ENCODE data around the gene TFF3.
"Not testable (repeated sequence)": the region's sequence is repeated elsewhere in the genome, so short reads cannot be mapped to it uniquely, and the experiment has no call there.

The TFF3 gene

GRCh38 chr21:42304556-42305454 is 10.4 kb downstream of the TFF3 start:
- no peak for DNase-seq (ENCODE audit: low read depth)

GRCh38 chr21:42303443-42303842 is 11.8 kb downstream of the TFF3 start:
- no peak for DNase-seq (ENCODE audit: low read depth)

DNA sequence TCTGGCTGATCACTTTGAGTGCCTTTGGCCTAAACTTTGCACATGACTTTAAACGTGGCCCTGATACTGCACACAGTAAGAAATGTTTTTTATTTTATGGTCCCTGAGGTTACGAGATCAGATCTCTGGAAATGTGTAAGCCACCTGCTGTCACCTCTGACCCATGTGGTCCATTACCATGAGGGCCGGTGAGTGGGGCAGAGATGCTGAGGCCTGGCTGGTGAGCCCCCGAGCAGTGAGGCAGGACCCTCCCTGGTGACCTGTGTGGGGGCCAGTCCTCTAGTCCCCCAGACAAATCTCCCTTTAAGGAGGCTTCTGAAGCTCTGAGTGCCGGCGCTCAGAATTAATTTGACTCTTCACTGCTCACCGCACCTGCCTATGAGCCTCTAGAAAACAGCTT is 12.4 kb downstream of the TFF3 start:
- DNase-seq (ENCODE audit: low read depth), result no peak

DNA sequence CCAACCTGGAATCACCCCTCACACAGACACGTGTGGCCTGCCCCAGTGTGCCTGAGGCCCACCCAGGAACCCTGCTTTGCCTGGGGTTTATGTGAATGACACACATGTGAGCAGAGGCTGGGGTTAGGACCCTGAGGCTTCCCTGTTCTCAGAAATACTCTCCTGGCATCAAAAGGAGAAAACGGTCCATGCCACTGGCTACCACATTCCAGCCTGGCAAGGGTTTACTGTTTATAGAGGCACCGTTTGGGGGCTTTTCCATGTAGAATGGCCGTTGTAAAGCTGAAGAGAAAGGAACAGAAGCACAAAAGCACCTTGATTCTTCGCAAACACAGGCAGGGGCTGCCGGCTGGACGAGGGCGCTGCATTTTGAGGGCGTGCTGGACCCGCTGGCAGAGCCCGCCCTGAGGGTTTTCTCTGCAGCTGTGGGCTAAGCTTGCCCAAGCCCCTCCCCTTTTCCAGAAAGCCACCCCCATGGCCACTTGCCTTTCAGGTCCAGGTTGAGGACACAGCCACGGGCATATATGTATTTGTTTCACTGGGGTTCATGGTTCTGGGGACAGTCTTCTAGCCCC is 13.0 kb downstream of the TFF3 start:
- DNase-seq (ENCODE audit: low read depth), result no peak

DNA sequence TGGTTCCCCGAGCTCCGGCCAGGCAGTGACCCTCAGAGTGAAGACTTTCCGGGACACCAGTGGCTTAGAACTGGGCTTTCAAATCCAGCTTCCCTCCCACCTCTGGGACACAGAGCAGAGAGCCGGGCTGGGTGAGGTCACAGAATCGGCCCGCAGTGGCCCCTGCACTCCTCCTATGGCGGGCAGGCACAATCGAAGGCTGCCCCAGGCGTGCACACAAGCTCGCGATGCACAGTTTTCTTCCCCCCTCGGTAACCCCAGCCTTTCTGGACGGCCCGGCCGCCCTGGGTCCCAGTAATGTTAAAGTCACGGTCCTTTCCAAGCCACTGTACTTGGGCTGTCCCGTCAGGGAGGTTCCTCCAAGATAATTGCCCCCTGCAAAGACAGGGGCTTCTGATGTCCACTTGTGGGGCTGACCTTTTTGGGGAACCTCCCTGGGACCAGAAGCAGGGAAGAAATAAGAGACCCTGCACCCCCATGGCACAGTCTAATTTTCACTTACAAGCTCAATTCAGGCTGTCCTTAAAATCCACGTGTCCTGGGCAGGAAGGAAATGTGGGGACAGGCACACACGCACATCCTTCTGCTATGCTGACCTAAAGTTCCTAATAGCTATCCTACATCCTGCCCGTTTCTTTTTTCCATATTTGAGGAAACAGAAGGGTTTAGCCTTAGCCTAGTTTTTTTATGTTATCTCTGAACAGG is 13.7 kb downstream of the TFF3 start:
- no peak for DNase-seq (ENCODE audit: low read depth)

DNA sequence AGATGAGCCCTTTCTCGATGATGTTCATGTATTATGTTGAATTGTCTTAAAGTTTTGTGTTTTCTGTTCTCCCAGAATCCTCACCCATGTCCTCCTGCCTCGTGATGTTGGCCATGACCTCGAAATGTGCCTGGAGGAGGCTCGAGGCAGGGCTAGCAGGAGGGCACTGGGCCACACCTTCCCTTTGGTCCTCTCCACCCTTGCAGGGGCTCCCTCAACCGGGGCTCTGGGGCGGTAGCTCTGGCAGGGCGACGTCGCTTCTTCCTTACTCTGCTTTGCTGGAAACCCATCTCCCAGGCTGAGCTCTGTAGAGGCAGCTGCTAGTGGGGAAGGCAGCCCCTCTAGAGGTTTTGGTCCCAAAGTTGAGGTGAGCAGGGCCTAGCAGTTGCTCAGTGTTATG is 14.3 kb downstream of the TFF3 start:
- no peak for DNase-seq (ENCODE audit: low read depth)

DNA sequence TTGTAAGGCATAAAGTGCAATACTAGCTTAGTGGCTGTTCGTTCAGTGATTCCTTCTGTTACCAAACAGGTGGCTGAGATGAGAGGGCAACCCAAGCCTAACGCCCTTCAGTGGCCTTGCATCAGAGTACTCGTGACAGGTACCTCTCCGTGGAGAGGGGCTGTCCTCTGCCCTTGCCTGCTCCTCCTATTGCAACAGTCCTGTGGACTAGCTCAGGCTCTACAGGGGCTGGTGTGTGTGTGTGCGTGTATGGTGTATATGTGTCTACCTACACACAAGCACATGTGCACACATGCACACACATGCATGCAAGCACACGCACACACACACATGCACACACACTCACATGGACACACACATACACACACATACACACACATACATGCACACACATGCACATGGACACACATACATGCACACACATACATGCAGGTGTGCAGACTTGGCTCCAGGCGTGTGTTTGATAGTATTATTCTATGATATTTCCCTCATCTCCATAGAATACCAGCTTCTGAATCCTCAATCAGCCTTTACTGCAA is 15.1 kb downstream of the TFF3 start:
- DNase-seq (ENCODE audit: low read depth), result no peak

DNA sequence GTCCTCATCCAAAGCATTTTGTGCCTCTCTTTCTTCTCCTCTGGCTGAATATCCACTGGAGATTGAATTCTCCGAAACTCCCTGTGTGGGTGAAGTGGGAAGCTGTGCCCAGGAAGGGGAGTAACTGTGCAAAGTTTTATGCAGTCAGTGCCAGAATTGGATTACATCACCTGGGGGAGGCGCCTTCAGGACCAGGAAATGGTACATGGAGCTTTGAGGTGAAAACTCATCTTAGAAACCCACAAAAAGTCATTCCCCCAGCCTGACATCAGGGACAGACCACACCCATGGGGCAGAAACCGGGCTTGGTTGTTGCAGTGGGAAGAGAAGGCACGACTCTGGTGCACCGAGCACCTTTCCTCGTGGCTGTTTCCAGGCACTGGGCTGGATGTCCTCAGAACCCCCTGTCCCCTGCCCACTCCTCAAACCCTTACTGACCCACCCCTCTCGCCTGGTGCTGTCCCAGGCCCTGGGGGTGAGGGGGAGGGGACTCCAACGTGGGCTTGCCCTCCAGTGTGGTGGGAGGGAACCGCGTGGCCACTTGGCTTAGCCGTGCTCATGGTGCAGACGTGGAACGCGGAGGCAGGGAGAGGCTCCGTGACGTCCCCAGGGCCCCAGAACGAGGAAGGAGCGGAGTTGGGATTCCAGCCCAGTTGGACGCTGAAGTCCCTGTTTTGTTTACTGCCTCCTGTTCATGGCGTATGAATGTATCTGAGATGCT is 15.7 kb downstream of the TFF3 start:
- DNase-seq (ENCODE audit: low read depth), result no peak

GRCh38 chr21:42298657-42299056 is 16.6 kb downstream of the TFF3 start:
- no peak for DNase-seq (ENCODE audit: low read depth)

DNA sequence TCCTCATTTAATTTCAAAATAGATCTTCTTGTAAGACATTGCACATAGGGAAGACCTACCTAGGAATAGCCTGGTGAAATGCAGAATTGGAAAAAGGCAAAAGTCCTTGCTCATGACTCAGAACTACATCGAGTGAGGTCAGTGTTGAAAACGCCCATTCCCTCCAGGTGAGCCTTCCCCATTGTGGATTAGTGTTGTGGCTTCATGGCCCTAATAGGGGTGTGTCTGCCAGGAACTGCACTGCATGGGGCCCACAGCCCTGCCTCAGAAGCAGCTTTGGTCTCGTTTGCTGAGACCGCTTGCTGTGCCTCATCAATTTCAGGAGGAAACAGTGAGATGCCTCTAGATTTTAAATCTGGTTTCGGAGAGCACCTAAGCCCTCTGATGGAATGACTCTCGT is 17.0 kb downstream of the TFF3 start:
- no peak for DNase-seq (ENCODE audit: low read depth)

GRCh38 chr21:42297377-42297776 is 17.8 kb downstream of the TFF3 start:
- no peak for DNase-seq (ENCODE audit: low read depth)

DNA sequence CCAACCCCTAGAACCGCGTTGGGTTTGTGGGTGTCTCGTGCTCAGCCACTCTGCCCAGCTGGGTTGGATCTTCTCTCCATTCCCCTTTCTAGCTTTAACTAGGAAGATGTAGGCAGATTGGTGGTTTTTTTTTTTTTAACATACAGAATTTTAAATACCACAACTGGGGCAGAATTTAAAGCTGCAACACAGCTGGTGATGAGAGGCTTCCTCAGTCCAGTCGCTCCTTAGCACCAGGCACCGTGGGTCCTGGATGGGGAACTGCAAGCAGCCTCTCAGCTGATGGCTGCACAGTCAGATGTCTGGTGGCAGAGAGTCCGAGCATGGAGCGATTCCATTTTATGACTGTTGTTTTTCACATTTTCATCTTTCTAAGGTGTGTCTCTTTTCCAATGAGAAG is 18.7 kb downstream of the TFF3 start:
- no peak for DNase-seq (ENCODE audit: low read depth)

- DNase-seq (ENCODE audit: low read depth), result no peak
These were observed 19.4 kb downstream of the TFF3 start for GRCh38 chr21:42295845-42296244.

- DNase-seq (ENCODE audit: low read depth), result no peak
These were observed 20.8 kb downstream of the TFF3 start for GRCh38 chr21:42294273-42294880.

- no peak for DNase-seq (ENCODE audit: low read depth)
These were observed 21.4 kb downstream of the TFF3 start for GRCh38 chr21:42293649-42294272.

DNA sequence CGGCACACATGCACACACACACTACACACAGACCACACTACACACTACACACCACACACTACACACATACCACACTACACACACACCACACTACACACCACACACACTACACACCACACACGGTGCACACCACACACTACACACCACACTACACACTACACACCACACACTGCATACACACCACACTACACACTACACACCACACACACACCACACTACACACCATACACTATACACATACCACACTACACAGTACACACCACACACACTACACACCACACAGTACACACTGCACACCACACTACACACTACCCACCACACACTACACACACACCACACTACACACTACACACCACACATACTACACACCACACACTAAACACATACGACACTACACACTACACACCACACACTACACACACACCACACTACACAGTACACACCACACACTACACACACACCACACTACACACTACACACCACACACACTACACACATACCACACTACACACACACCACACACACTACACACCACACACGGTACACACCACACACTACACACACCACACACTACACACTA is 22.6 kb downstream of the TFF3 start:
- not testable (repeated sequence) for DNase-seq (ENCODE audit: low read depth)

DNA sequence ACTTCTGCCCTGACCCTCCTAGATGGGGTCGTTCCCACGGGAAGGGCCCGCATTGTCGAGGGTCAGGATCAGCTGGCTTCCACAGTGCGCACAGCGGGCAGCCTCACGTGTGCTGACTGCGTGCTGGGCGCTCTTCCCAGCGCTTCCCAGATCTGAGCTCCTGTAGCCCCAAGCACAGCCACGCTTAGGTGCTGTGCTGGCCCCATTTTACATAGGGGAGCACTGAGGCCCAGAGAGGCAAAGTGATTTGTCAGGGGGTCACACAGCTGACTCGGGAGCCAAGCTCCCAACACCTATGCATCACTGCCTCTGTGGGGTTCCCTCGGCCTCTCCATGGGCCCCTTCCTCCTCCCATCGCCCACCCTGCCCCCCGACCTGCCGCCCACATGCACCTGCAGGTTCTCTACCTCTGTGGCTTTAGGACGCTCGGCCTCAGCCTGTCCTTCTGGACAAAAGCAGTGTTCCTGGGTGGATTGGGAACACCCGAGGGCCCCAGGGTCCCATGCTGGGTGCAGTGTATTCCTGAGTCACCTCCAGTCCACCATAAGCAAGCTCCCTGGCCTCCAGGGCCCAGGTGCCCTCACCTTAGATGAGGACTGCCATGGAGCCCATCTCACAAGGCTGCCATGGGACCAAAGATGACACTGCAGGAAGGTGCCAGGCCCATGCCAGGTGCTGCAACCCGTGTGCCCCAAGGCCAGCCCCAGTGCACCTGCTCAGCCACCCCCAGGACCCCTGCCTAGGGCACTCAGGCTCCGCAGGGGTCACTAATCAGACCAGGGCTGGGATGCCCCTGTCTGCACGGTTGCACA is 23.3 kb downstream of the TFF3 start:
- no peak for DNase-seq (ENCODE audit: low read depth)

DNA sequence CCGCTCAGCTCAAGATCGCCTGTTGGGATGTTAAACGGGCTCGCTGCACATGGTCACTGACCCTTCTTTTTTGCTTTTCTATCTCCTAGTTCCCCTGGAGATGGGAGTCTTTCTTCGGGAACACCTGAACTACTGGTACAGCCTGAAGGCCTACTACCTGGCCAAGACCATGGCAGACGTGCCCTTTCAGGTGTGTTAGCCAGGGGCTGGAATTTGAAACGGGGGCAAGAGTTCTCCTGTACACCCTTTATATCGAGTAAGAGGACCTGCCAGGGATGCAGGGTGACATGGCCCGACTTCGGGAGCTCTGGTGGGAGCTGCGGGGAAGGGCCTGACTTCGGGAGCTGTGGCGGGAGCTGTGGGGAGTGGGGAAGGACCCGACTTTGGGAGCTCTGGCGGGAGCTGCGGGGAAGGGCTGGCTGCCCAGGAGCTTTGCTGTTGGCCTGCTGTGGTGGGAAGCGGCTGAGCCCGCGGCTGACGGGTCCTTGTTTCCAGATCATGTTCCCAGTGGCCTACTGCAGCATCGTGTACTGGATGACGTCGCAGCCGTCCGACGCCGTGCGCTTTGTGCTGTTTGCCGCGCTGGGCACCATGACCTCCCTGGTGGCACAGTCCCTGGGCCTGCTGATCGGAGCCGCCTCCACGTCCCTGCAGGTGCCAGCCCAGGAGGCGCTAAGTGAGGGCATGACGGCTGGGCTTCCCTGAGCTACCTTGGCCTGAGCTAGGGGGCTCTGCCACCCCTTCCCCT is 24.0 kb downstream of the TFF3 start:
- DNase-seq (ENCODE audit: low read depth), result no peak

DNA sequence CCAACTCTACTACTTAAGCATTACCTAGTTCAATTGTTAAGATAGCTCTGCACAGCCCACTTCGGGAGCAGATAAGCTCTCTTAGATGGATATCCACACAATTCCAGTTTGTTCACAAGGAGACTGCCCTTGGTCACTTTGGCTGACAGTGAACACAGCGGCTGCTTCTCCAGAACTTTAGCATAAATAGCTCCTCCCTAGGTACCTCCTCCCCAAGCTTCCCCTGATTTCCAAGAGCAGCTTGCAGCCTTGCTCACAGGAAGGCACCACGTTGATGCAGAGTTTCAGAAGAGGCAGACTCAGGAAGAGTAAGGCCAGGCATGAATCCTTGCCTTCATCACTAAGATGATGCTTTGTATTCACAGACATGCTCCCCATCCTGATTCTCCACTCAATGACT is 24.7 kb downstream of the TFF3 start:
- no peak for DNase-seq (ENCODE audit: low read depth)

Data from stimulated activated CD4-positive, alpha-beta T cell treated with anti-CD3 and anti-CD28 coated beads, Interleukin-2, amount 100 ng/mL, for 4 hours (primary cell).